GM12864 (cell line): ENCODE data around the gene GLS2.

ENCODE experiments used
- DNase-seq: peaks from one replicate; pipeline ENCODE4 v3.0.0-alpha.2; 2011; ENCODE audit warnings: low read depth
- H3K4me3 ChIP-seq: 2 replicates; pipeline ENCODE4 v1.5.1; 2011; ENCODE audit warnings: mild to moderate bottlenecking, low read depth, low read length, control low read depth
- CTCF ChIP-seq: IDR thresholded peaks from 2 replicates; pipeline ENCODE4 v1.5.1; 2011; ENCODE audit warnings: low read depth, mild to moderate bottlenecking, moderate library complexity, low read length, control low read depth, inconsistent platforms; ENCODE audit errors: missing control alignments

GLS2 gene

DNA sequence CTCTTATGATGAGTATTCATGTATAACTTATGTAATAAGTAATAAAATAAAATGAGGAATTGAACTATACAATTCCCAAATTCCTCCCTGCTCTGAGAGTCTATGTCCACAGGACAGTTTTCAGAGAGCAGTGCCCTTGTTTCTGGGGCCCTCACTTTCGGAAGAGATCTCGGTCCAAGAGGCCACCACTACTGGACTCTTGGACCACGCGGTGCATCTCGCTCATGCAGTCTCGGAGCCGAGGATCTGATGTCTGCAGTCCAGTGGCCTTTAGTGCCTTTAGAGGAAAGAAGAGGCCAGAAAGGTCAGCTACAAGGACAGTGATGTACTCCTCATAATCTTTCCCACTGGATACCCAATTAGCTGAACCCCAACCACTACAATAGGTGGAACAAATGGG, 8.3 kb downstream of the GLS2 start:
- DNase-seq, result no peak
- H3K4me3 ChIP-seq, result no peak overlapping the region
- TF ChIP-seq CTCF, result no peak

DNA sequence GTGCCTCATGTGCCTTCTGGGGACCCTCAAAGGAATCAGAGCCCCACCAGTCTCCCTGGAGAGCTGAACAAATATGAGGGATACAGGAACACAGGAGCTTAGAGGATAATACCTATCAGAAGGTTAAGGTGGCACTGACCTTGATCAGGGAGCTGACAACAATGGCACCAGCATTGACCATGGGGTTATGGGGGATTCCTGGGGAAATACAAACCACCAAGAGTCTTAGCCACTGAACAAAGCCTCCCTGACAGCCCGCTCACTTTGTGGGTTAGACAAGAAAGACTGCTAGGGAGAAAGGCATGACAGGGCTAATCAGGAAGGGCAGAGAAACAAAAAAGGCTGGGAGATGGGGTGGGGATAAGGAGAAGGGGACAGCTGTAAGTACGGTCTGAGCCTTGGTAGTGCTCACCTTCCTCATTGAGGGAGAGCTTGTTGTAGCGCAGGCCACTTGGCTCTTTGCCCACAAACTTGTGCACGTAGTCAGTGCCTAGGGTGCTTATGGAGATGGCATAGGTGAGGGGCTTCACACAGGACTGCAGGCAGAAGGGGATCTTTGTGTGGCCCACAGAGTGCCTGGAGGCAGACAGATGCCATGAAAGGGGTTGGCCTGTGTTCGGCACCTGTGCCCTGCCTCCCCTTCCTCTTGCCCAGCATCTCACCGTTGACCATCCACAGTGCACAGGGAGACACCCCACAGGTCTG, 10.3 kb downstream of the GLS2 start:
- TF ChIP-seq CTCF, result no peak
- H3K4me3 ChIP-seq, result no peak overlapping the region
- no peak for DNase-seq

- DNase-seq, result no peak
- TF ChIP-seq CTCF, result no peak
- H3K4me3 ChIP-seq, result no peak overlapping the region
Observed at GRCh38 chr12:56476972-56477432, 11.0 kb downstream of the GLS2 start.

- no peak for DNase-seq
- TF ChIP-seq CTCF, result no peak
- H3K4me3 ChIP-seq, result no peak overlapping the region
Observed at GRCh38 chr12:56476143-56476542, 11.8 kb downstream of the GLS2 start.

DNA sequence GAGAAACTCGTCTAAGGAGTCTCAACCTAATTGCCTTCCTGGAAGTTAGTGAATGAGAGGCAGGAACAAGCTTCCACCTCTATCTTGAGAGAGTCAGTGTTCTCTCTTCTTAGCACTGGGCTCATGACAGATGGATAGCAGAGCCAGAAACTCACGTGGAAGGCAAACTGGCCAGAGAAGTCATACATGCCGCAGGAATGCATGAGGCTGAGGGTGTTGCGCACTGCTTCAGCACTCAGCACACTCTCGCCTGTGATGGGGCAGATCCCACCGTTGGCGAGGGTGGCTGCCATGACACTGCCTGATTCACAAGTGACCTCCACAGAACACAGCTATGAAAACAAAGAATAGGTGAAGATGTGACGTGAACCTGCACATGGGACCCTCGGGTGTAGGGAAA, 13.6 kb downstream of the GLS2 start:
- TF ChIP-seq CTCF, result no peak
- no peak overlapping the region for H3K4me3 ChIP-seq
- no peak for DNase-seq

- peak overlapping the region; percentile 90 for H3K4me3 ChIP-seq
- TF ChIP-seq CTCF, result no peak
- no peak for DNase-seq
Observed at GRCh38 chr12:56469007-56469930, 18.7 kb downstream of the GLS2 start.
